Natural killer cell (primary cell): ENCODE results near the gene KLC3. TPM values are rescaled to one million over a fixed set of nuclear protein-coding genes. Genes with fewer than 3 reads are reported as not detected.
A peak's percentile ranks its signal among the peaks of the same experiment; 100 is the strongest.

Experiments used
- ATAC-seq, 3 donors: fragments of 150-1000 bp in 2 of 3; fragments of 200-7000 bp in 1 of 3; cut with Tn5 transposase; 1 replicate in 1 of 3; 2 replicates in 2 of 3; pipeline ENCODE4 v1.10.0; 2021; ENCODE audit warnings: mild to moderate bottlenecking in 2 of 3, moderate library complexity in 2 of 3
- DNase-seq, 2 donors: peaks; one replicate each; pipeline versions ENCODE4 v3.0.0 to v3.0.0-alpha.2; 2013 to 2021; ENCODE audit warnings: mixed read lengths in 1 of 2
- H3K27ac ChIP-seq: one replicate; pipeline ENCODE4 v1.5.1; 2013; ENCODE audit warnings: mild to moderate bottlenecking, low read length
- H3K27me3 ChIP-seq: one replicate; pipeline ENCODE4 v1.6.1; 2013; ENCODE audit warnings: low read length; ENCODE audit not compliant: control insufficient read depth, insufficient read depth
- H3K36me3 ChIP-seq: one replicate; pipeline ENCODE4 v1.6.1; 2013; ENCODE audit warnings: low read length; ENCODE audit not compliant: control insufficient read depth, insufficient read depth
- H3K4me1 ChIP-seq: one replicate; pipeline ENCODE4 v1.6.1; 2013; ENCODE audit warnings: low read length; ENCODE audit not compliant: control insufficient read depth, insufficient read depth
- H3K4me3 ChIP-seq: one replicate; pipeline ENCODE4 v1.5.1; 2013; ENCODE audit warnings: low read length
- H3K9me3 ChIP-seq: one replicate; pipeline ENCODE4 v1.6.1; 2013; ENCODE audit warnings: low read length; ENCODE audit not compliant: control insufficient read depth, insufficient read depth
- H3K27ac Mint-ChIP-seq, 2 donors: one replicate each; pipeline ENCODE4 v1.8.0; 2022; ENCODE audit warnings: mild to moderate bottlenecking in 2 of 2, mixed read lengths in 2 of 2, moderate library complexity in 1 of 2
- H3K27me3 Mint-ChIP-seq, 2 donors: one replicate each; pipeline ENCODE4 v1.8.0; 2022; ENCODE audit warnings: low read depth in 2 of 2, mixed read lengths in 2 of 2
- H3K36me3 Mint-ChIP-seq: one replicate; pipeline ENCODE4 v1.8.0; 2022; ENCODE audit warnings: mixed read lengths
- H3K4me1 Mint-ChIP-seq, 2 donors: one replicate each; pipeline ENCODE4 v1.8.0; 2022; ENCODE audit warnings: mixed read lengths in 2 of 2
- H3K4me3 Mint-ChIP-seq: one replicate; pipeline ENCODE4 v1.8.0; 2022; ENCODE audit warnings: mild to moderate bottlenecking, moderate library complexity, mixed read lengths
- H3K9me3 Mint-ChIP-seq, 2 donors: one replicate each; pipeline ENCODE4 v1.8.0; 2022; ENCODE audit warnings: mixed read lengths in 2 of 2
- CTCF ChIP-seq: fragments of 200-600 bp; IDR thresholded peaks from one replicate; pipeline ENCODE4 v1.8.0; 2022; ENCODE audit warnings: antibody characterized with exemption
- WGBS: methylation state at CpG from one replicate; pipeline ENCODE4 v1.1.7; 2013; ENCODE audit warnings: missing lambda C conversion rate; ENCODE audit not compliant: insufficient coverage; 5-methylcytosine and 5-hydroxymethylcytosine counted together
- intact Hi-C: fragments of 100-400 bp; cut with micrococcal nuclease; formaldehyde crosslinking; loops from one replicate; pipeline ENCODE4 v1.14.2; 2022
- total RNA-seq, 4 donors: library from RNA; stranded (reverse); fragments of 120-200 nt in 1 of 4; gene quantifications; one replicate each; pipeline versions ENCODE4 v1.2.3 to v1.2.4, GENCODE V29; 2013 to 2022

Gene KLC3
- total RNA-seq, 3 donors from 2014 or later (not counting 1 experiment from before 2014, with no cell fraction given) = not detected

GRCh38 chr19:45364696-45365095, 24.1 kb downstream of the KLC3 start:
- TF ChIP-seq CTCF = no peak
- peaks cover 3% of the 10 kb centered on the region for H3K36me3 ChIP-seq
- Mint-ChIP-seq H3K4me3 (no peak overlapping the region), H3K9me3 (no peaks in the 10 kb centered on the region), H3K27ac (no peak overlapping the region), H3K36me3 (no peaks in the 10 kb centered on the region), H3K27me3 (no peaks in the 10 kb centered on the region), H3K4me1 (peaks cover 0 to 4% of the 10 kb centered on the region in 2 donors)
- DNase-seq = no peak
- no peak for ATAC-seq
- no peaks in the 10 kb centered on the region for H3K27me3 ChIP-seq
- no peak overlapping the region for H3K27ac ChIP-seq
- no peak overlapping the region for H3K4me3 ChIP-seq
- 94% methylated on average over 12 of the region's 12 CpGs for WGBS
- intact Hi-C loops = no loop called here
- peaks cover 7% of the 10 kb centered on the region for H3K4me1 ChIP-seq
- no peaks in the 10 kb centered on the region for H3K9me3 ChIP-seq

- no peak for ATAC-seq
Measured at GRCh38 chr19:45368127-45368526, 27.6 kb downstream of the KLC3 start.

GRCh38 chr19:45368737-45369340, 28.3 kb downstream of the KLC3 start:
- no peaks in the 10 kb centered on the region for H3K36me3 Mint-ChIP-seq
- H3K27me3 Mint-ChIP-seq = peaks cover 0 to 3% of the 10 kb centered on the region in 2 donors
- H3K27ac Mint-ChIP-seq = no peak overlapping the region
- H3K27me3 ChIP-seq = no peaks in the 10 kb centered on the region
- H3K4me1 ChIP-seq = peaks cover 15% of the 10 kb centered on the region
- WGBS = 98% methylated on average over 11 of the region's 11 CpGs
- no peak overlapping the region for H3K4me3 ChIP-seq
- no peaks in the 10 kb centered on the region for H3K9me3 ChIP-seq
- H3K9me3 Mint-ChIP-seq = no peaks in the 10 kb centered on the region
- no peak overlapping the region for H3K27ac ChIP-seq
- peaks cover 6 to 10% of the 10 kb centered on the region in 2 donors for H3K4me1 Mint-ChIP-seq
- peaks cover 3% of the 10 kb centered on the region for H3K36me3 ChIP-seq
- intact Hi-C loops = no loop called here
- no peak for DNase-seq
- ATAC-seq = no peak
- H3K4me3 Mint-ChIP-seq = peak overlapping the region; percentile 13
- no peak for TF ChIP-seq CTCF

More at GRCh38 chr19:45368127-45368526, 27.6 kb downstream of the KLC3 start:
- H3K4me3 Mint-ChIP-seq = peak overlapping the region; percentile 21
- H3K4me1 Mint-ChIP-seq = peaks cover 6 to 10% of the 10 kb centered on the region in 2 donors
- H3K27me3 Mint-ChIP-seq = no peaks in the 10 kb centered on the region
- WGBS = 98% methylated on average over 4 of the region's 4 CpGs
- peaks cover 3% of the 10 kb centered on the region for H3K36me3 ChIP-seq
- H3K4me3 ChIP-seq = no peak overlapping the region
- H3K9me3 ChIP-seq = no peaks in the 10 kb centered on the region
- intact Hi-C loops = no loop called here
- no peak for TF ChIP-seq CTCF
- no peaks in the 10 kb centered on the region for H3K27me3 ChIP-seq
- DNase-seq = no peak
- peaks cover 15% of the 10 kb centered on the region for H3K4me1 ChIP-seq
- no peaks in the 10 kb centered on the region for H3K36me3 Mint-ChIP-seq
- H3K9me3 Mint-ChIP-seq = no peaks in the 10 kb centered on the region
- H3K27ac Mint-ChIP-seq = no peak overlapping the region
- H3K27ac ChIP-seq = no peak overlapping the region
